ENCODE measurements around the gene PTTG2.
A peak's percentile ranks its signal among the peaks of the same experiment; 100 is the strongest.
"Not testable (repeated sequence)": the region's sequence is repeated elsewhere in the genome, so short reads cannot be mapped to it uniquely, and the experiment has no call there.

Gene PTTG2

DNA sequence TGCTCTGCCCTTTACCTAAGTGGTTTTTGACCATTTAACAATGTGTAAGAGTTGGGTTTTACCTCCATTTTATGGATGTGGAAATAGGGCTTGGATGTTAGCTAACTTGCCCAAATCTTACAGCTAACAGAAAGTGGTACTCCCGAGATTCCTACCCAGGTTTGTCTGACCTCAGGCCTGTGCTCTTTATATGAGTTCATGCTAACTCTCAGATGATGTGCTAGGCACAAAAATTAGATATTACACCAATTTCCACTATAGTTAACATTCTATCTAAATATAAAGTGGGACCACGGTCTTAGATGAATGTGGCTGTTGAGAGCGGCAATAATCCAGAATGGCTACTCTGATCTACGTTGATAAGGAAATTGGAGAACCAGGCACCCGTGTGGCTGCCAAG is at the start of gene PTTG2:
Gene PTTG2 (plus strand): TSS at position 301 of the 400 bp plus-strand sequence. CDS start 37 bp downstream, at position 338.
- Mint-ChIP-seq H3K4me1 (ENCODE audit: low read depth) (peaks cover 7% of the 10 kb centered on the region), H3K9me3 (ENCODE audit: low read depth) (no peaks in the 10 kb centered on the region), H3K36me3 (peaks cover 3% of the 10 kb centered on the region), H3K4me3 (no peak within 1 kb of the TSS), H3K27me3 (no peaks in the 10 kb centered on the region), H3K27ac (no peak within 1 kb of the TSS)

DNA sequence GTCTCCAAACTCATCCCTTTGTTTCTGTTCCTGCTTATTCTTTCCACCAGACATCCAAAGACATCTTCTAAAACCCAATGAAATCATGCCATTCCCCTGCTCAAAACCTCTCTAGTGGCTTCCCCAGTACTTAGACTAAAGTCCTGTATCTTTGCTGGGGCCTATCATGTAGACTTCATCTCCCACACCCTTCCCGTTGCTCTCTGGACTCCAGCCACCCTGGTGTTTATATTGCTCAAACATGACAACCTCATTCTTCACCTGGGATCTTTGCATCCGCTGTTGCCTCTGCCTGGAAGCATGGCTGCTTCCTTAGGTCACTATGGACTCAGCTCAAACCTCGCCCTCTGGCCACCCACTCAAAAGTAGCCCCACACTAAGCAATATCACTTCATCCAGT is 45.7 kb upstream of the PTTG2 start:
- Mint-ChIP-seq H3K27me3 (no peaks in the 10 kb centered on the region), H3K27ac (no peak overlapping the region), H3K36me3 (peaks cover 5% of the 10 kb centered on the region), H3K4me3 (no peak overlapping the region), H3K4me1 (ENCODE audit: low read depth) (peaks cover 24% of the 10 kb centered on the region), H3K9me3 (ENCODE audit: low read depth) (no peaks in the 10 kb centered on the region)

DNA sequence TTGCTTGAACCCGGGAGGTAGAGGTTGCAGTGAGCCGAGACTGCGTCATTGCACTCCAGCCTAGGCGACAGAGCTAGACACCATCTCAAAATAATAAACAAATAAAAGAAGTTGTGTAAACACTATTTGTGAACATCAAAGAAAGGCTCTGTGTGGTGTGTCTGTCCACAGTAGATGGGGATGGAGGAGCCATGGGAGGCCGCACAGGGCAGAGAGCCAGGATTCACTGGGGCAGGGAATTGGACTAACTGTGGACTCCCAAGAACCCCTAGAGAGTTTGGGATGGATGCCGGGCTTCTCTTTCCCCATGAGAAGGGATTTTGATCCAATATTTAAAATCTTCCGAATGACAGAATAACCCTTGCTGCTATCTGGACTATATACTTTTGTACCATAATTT is 42.8 kb upstream of the PTTG2 start:
- H3K27ac Mint-ChIP-seq = no peak overlapping the region
- H3K36me3 Mint-ChIP-seq = peaks cover 9% of the 10 kb centered on the region
- no peaks in the 10 kb centered on the region for H3K9me3 Mint-ChIP-seq (ENCODE audit: low read depth)
- H3K27me3 Mint-ChIP-seq = no peaks in the 10 kb centered on the region
- H3K4me1 Mint-ChIP-seq (ENCODE audit: low read depth) = peaks cover 22% of the 10 kb centered on the region
- no peak overlapping the region for H3K4me3 Mint-ChIP-seq

DNA sequence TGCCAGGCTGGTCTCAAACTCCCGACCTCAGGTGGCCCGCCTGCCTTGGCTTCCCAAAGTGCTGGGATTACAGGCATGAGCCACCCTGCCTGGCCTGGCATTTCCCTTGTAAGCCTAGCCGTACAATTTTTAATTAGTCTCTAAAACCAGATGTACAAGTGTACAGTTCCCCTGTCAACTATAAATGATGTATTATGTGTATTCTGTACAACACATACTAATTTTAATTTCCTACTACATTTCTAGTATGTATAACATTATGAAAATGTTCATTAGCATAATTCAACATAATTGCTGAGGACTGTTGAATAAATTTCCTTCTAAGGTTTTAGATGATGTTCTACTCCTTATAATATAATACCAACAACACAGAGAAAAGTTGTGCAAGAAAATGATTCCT is 41.5 kb upstream of the PTTG2 start:
- Mint-ChIP-seq H3K4me1 (ENCODE audit: low read depth) (peaks cover 25% of the 10 kb centered on the region), H3K27ac (no peak overlapping the region), H3K4me3 (no peak overlapping the region), H3K9me3 (ENCODE audit: low read depth) (no peaks in the 10 kb centered on the region), H3K36me3 (peaks cover 9% of the 10 kb centered on the region), H3K27me3 (no peaks in the 10 kb centered on the region)

DNA sequence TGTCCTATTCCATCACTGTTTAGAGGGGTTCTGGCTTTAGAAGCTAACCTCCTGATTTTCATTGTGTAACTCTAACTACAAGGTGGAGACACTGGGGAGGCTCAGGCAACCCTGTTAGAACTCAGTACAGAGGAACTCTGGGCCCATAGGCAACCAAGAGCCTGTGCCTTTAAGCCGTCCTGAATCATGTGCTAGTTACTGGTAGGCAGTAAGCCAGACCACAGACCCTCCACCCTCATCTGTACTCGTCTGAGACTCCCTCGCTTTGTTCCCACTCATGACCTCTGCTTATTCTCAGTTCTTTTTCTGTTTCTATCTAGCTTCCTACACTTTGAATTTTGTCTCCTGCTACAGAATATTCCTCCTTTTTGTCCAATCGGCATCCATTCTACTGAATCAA is 37.9 kb upstream of the PTTG2 start:
- peaks cover 9% of the 10 kb centered on the region for H3K36me3 Mint-ChIP-seq
- no peaks in the 10 kb centered on the region for H3K9me3 Mint-ChIP-seq (ENCODE audit: low read depth)
- no peak overlapping the region for H3K27ac Mint-ChIP-seq
- H3K27me3 Mint-ChIP-seq = no peaks in the 10 kb centered on the region
- H3K4me3 Mint-ChIP-seq = no peak overlapping the region
- H3K4me1 Mint-ChIP-seq (ENCODE audit: low read depth) = peaks cover 24% of the 10 kb centered on the region

DNA sequence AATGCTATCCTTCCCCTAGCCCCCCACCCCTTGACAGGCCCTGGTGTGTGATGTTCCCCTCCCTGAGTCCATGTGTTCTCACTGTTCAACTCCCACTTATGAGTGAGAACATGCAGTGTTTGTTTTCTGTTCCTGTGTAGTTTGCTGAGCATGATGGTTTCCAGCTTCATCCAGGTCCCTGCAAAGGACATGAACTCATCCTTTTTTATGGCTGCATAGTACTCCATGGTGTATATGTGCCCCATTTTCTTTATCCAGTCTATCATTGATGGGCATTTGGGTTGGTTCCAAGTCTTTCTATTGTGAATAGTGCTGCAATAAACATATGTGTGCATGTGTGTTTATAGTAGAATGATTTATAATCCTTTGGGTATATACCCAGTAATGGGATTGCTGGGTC is 37.1 kb upstream of the PTTG2 start:
- not testable (repeated sequence) for H3K36me3 Mint-ChIP-seq; H3K9me3 Mint-ChIP-seq (ENCODE audit: low read depth); H3K4me3 Mint-ChIP-seq; H3K27me3 Mint-ChIP-seq; H3K27ac Mint-ChIP-seq
- H3K4me1 Mint-ChIP-seq (ENCODE audit: low read depth) = peaks cover 29% of the 10 kb centered on the region

DNA sequence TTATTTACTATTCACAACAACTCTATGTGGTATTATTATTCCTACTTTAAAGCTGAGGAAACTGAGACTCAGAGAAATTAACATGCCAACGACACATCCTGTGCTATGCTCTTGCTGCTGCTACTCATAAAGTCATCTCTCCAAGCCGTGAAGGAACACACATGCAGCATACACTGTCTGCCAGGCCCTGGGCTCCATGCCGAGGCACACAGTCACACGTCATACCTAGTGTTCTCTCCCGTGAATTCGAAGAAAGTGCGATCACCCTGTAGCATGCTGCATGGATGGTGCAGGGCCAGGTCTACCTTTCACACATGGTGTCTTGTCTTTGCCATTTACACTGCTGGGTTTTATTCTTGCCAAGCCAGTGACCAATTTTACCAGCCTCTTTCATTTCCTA is 35.3 kb upstream of the PTTG2 start:
- Mint-ChIP-seq H3K4me3 (no peak overlapping the region), H3K9me3 (ENCODE audit: low read depth) (no peaks in the 10 kb centered on the region), H3K36me3 (peaks cover 11% of the 10 kb centered on the region), H3K27me3 (no peaks in the 10 kb centered on the region), H3K4me1 (ENCODE audit: low read depth) (peaks cover 45% of the 10 kb centered on the region), H3K27ac (no peak overlapping the region)

DNA sequence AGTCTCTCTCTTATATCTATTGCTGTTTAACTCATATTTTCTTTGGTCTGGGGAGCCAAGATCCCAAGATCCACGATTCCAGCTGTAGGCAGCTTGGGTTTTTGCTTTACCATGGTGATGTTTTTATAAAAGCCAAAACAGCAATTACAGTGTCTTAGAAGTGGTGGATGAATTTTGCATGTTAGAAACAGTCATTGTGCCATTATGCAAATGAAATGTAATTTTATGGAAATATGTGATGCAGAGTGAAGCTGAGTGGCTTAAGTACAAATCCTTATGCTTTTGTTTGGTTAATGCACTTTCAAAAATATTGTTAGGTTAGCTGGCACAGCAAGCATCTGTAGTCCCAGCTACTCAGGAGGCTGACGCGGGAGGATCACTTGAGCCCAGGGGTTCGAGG is 32.8 kb upstream of the PTTG2 start:
- Mint-ChIP-seq H3K27me3 (no peaks in the 10 kb centered on the region), H3K4me1 (ENCODE audit: low read depth) (peaks cover 33% of the 10 kb centered on the region), H3K27ac (no peak overlapping the region), H3K9me3 (ENCODE audit: low read depth) (no peaks in the 10 kb centered on the region), H3K36me3 (peaks cover 8% of the 10 kb centered on the region), H3K4me3 (no peak overlapping the region)

DNA sequence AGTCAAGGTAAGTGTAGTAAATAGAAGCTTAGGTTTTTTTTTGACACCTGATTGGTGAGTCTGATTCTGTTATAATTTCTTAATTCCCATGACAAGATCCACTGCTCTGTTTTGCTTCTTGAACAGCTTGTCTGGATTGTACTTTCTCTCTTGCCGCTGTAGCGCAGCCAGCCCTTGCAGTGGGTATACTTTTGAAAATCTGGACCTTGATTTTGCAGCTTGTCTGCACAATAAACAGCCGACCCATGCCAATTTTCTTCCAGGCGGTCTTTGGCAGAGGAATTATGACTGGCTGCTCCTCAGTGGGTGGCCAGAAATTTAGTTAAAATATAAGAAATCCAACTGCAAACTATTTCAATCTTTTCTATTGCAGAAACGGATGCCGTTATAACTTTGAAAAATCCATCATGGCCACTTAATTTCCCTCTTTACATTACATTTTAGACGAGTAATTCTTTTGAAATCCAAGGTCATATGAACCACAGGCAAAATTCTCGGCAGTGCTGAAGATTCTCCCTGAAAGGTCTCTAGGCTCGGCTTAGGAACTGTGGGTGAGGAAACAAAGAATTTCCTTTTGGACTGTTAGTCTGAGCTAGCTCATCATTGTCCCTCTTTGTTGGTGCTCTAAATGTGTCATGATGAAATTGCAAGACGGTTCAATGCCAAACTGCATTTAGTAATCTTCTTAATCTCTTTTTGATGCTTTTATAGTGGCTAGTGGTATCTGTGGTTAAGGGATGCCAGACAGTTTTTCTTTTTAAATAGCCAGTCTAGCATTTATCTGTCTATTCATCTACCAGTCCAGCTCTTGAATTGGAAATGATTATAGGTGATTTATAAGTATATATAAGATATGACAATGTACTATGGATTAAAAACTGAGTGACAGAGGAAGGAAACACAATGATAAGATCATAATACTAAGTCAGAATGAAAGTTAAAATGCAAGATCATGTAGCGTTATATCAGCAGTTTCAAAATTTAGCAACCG is 31.5 kb upstream of the PTTG2 start:
- no peak overlapping the region for H3K4me3 Mint-ChIP-seq

DNA sequence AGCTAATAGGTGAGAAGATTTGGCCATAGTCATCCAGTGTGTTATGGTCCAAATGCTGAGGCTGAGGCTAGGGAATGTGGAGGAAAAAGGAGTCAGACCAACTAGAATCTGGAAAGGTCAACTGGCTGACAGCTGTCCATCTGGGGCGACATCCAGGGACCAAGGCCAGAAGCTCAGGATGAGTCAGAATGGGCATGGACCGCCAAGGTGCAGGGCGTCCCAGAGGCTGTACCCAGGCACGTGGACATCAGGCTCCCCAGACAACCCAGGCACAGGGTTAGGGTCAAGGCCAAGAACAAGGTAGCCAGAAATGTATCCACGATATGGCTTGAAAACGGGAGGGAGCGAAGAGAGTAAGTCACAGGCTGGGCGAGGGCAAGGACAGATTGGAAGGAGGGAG is 26.1 kb upstream of the PTTG2 start:
- Mint-ChIP-seq H3K4me1 (ENCODE audit: low read depth) (peaks cover 12% of the 10 kb centered on the region), H3K27ac (no peak overlapping the region), H3K36me3 (peaks cover 20% of the 10 kb centered on the region), H3K27me3 (no peaks in the 10 kb centered on the region), H3K4me3 (no peak overlapping the region), H3K9me3 (ENCODE audit: low read depth) (no peaks in the 10 kb centered on the region)

More for the DNA sequence above, 31.5 kb upstream of the PTTG2 start:
- peaks cover 11% of the 10 kb centered on the region for H3K36me3 Mint-ChIP-seq
- H3K27ac Mint-ChIP-seq = no peak overlapping the region
- peaks cover 32% of the 10 kb centered on the region for H3K4me1 Mint-ChIP-seq (ENCODE audit: low read depth)
- H3K27me3 Mint-ChIP-seq = no peaks in the 10 kb centered on the region
- no peaks in the 10 kb centered on the region for H3K9me3 Mint-ChIP-seq (ENCODE audit: low read depth)

DNA sequence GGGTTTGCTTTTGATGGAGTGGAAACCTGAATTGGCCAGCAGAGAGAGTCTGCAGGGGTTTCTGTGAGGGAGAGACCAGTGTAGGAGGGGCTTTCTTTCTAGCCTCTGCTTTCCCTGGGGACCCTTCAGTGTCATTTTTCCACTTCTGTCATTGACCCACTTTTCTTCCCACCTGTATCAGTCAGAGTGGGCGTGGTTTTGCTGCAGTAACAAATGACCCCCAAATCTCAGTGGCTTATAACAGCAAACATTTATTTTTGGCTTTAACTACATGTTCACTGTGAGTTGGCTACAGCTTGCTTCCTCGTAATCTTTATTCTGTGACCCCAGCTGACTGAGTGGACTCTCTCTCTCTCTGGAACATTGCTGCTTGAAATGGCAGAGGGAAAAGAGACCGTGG is 25.6 kb upstream of the PTTG2 start:
- Mint-ChIP-seq H3K27me3 (no peaks in the 10 kb centered on the region), H3K4me1 (ENCODE audit: low read depth) (peaks cover 7% of the 10 kb centered on the region), H3K9me3 (ENCODE audit: low read depth) (no peaks in the 10 kb centered on the region), H3K4me3 (no peak overlapping the region), H3K27ac (no peak overlapping the region), H3K36me3 (peaks cover 20% of the 10 kb centered on the region)

DNA sequence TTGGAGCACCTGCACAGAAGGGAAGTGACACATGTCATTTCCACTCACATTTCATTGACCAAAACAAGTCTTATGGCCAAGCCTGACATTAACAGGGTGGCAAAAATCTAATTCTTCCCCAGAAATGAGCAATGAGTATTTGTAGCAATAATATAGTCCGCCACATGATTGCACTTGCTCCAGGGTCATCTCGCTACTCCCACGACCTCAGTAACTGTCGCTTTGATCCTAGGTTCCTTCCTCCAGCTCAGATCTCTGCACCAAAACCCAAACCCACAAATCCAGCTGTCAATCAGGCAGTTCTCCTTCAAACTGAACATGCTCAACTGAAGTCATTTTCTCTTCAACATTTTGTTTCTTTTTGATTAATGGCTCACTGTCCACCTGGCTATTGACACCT is 25.2 kb upstream of the PTTG2 start:
- peaks cover 18% of the 10 kb centered on the region for H3K36me3 Mint-ChIP-seq
- H3K27me3 Mint-ChIP-seq = no peaks in the 10 kb centered on the region
- peaks cover 5% of the 10 kb centered on the region for H3K4me1 Mint-ChIP-seq (ENCODE audit: low read depth)
- H3K4me3 Mint-ChIP-seq = no peak overlapping the region
- H3K9me3 Mint-ChIP-seq (ENCODE audit: low read depth) = no peaks in the 10 kb centered on the region
- H3K27ac Mint-ChIP-seq = no peak overlapping the region

DNA sequence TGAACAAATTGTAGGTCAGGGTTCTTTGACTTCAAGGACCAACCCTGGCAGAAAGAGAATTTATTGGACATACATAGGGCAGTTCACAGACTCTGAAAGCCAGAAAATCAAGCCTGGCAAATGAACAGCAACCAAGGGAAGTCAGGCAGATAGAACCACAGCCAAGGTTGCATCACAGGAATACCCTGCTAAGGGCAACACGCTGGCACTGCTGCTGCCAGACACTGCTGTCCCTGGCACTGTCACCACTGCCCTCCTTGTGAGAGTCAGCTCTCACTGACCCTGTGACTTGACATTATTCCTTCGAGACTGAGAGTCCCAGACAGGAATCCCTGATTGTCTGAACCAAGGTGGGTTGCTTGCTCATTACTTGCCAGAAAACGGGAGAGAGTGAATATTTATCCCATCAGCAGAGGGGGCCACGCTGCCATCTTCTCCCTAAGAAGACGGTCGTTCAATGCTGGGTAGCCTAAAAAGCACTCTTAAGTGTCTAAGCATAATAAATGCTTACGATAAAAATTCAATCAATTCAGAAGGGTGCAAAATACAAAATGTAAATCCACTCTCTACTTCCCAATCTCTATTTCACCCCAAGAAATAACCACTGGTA is 23.2 kb upstream of the PTTG2 start:
- Mint-ChIP-seq H3K27me3 (no peaks in the 10 kb centered on the region), H3K9me3 (ENCODE audit: low read depth) (no peaks in the 10 kb centered on the region), H3K27ac (no peak overlapping the region)

DNA sequence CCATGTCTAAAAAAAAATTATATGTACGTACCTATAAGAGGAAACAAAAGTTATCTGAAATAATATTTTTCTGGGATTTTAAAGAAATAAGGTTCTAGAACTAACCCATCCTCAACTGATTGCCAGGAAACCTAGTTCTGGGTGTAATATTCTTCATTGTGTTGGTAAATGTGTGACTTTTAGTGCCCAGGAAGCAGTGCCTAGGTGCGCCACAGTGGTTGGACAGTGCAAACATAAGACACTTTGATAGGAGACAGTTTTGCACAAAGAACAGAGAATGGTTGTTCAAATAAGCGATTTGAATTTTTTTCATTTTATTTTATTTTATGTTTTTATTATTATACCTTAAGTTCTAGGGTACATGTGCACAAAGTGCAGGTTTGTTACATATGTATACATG is 22.0 kb upstream of the PTTG2 start:
- no peaks in the 10 kb centered on the region for H3K9me3 Mint-ChIP-seq (ENCODE audit: low read depth)
- no peak overlapping the region for H3K27ac Mint-ChIP-seq
- no peaks in the 10 kb centered on the region for H3K27me3 Mint-ChIP-seq
- H3K4me1 Mint-ChIP-seq (ENCODE audit: low read depth) = peaks cover 22% of the 10 kb centered on the region
- H3K4me3 Mint-ChIP-seq = no peak overlapping the region
- H3K36me3 Mint-ChIP-seq = peaks cover 17% of the 10 kb centered on the region

More for the DNA sequence above, 23.2 kb upstream of the PTTG2 start:
- Mint-ChIP-seq H3K4me1 (ENCODE audit: low read depth) (peaks cover 15% of the 10 kb centered on the region), H3K36me3 (peaks cover 17% of the 10 kb centered on the region), H3K4me3 (no peak overlapping the region)

DNA sequence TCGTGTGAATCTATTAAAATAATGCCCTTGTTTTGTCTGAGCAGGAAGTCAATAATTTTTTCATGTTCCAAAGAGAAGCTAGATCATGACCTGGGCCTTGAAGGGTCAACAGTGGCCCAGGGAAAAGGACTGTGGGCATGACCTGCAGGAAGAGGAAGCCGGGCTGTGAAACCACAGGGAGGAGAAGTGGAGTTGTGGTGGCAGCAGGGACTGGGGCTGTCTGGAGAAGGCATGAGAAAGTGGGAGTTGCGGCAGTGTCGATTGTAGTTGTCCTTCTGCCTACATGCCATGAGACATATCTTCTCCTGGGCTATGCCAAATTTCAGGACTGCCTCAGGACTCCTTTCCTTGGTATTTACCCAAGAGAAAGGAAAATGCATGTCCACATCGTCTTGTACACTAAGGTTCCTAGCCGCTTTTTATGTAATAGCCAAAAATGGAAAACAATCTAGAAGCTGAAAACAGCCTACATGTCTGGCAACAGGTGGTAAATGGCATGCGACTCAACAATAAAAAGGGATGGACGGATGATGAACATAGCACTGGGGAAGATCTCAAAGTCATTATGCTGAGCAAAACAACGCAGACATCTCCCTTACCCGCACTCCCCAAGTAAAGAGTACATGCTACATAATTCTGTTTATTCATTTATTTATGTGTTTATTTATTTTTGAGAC is 13.6 kb upstream of the PTTG2 start:
- H3K4me3 Mint-ChIP-seq = no peak overlapping the region
- H3K9me3 Mint-ChIP-seq (ENCODE audit: low read depth) = no peaks in the 10 kb centered on the region
- no peaks in the 10 kb centered on the region for H3K27me3 Mint-ChIP-seq
- no peaks in the 10 kb centered on the region for H3K36me3 Mint-ChIP-seq
- H3K4me1 Mint-ChIP-seq (ENCODE audit: low read depth) = peaks cover 43% of the 10 kb centered on the region
- H3K27ac Mint-ChIP-seq = peak overlapping the region; percentile 25

Data from activated naive CD8-positive, alpha-beta T cell (primary cell).